GM12873 (cell line): ENCODE results near the gene MYMX.

ENCODE experiments used
- TF ChIP-seq, protein P1 (sequence below): IDR thresholded peaks from 2 replicates; pipeline ENCODE4 v1.5.1; 2012; ENCODE audit warnings: low read depth, mild to moderate bottlenecking, moderate library complexity, low read length, control low read depth; ENCODE audit not compliant: insufficient read depth; ENCODE audit errors: missing control alignments

MYMX gene

DNA sequence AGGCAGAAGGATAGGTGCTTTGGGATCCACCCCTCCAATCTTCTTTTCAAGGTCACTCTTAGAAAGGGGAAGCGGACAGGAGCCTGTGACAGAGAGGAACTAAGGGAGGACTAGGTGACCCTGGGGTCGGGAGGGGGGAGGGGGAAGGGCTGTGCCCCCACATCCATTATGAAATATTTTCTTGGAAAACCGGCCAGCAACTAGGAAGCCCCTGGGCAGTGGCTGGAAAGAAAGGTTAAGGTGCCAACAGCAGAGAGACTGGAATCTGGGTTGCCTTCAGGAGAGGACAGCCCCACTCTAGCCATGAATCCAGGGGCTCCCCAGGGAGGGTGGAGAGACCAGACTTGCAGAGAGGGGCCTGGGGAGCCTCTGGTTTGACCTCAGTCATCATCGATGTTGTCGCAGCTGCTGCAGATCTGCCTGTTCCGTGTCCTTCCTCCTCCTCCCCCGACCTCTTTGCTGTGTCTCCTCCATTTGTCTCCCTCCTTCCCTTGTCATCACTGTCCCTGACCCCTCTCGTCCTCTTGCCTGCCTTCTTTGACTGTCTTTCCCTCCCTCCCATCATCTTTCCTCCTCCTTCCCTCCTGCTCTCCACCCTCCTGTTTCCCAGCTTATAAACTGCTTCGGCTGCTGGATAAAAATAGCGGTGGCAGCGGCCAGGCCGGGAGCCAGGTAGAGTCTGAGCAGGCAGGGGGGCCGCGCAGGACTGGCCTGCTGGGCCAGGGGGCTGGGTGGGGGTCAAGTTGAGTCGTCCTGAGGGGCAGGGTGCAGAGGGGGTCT, 9.8 kb downstream of the MYMX start:
- TF ChIP-seq, protein P1, sequence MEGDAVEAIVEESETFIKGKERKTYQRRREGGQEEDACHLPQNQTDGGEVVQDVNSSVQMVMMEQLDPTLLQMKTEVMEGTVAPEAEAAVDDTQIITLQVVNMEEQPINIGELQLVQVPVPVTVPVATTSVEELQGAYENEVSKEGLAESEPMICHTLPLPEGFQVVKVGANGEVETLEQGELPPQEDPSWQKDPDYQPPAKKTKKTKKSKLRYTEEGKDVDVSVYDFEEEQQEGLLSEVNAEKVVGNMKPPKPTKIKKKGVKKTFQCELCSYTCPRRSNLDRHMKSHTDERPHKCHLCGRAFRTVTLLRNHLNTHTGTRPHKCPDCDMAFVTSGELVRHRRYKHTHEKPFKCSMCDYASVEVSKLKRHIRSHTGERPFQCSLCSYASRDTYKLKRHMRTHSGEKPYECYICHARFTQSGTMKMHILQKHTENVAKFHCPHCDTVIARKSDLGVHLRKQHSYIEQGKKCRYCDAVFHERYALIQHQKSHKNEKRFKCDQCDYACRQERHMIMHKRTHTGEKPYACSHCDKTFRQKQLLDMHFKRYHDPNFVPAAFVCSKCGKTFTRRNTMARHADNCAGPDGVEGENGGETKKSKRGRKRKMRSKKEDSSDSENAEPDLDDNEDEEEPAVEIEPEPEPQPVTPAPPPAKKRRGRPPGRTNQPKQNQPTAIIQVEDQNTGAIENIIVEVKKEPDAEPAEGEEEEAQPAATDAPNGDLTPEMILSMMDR, result no peak

DNA sequence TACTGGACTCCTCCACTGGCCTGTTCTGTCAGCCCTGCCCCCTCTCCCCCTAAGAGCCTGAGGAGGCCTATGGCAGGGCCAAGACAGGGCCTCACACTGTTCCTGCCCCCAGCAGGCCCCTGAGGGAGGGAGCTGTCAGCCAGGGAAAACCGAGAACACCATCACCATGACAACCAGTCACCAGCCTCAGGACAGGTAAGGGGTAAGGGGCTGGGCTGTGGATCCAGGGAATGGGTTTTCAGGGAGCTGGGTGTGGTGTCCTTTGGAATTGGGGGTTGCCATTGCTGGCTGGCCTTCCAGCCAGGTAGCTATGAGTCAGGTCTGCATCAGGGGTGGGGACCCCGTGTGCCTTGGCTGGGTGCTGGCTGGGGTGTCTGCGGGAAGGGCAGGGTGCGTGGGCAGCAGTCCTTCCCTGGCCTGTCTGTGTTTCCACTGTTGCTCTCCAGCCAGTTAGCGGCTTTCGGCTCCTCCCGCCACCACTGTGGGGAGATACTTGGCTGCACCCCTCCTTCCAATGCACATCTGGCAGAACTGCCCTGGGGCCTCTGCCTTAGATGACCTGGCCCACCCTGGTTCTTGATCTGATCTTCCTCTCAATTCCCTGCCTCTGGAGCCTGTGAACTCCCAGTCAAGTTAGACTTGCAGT, 10.5 kb downstream of the MYMX start:
- TF ChIP-seq, protein P1, result no peak

DNA sequence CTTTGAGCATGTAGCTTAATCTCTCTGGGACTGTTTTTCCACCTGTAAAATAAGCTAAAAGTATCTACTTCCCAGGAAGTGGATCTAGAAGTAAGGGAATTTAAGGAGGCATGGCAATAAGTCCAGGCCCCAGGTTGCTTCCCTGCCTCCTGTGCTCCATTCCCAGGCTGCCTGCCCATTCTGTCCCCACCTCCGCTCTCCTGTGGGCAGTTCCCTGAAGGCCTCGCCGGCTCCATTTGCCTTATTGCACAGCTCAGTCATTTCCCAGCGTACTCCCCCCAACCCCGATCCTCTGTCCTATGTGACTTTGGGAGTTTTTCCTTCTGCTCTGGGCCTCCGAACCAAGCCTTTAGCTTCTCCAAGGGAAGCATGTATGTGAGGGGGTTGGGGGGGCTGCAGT, 11.3 kb downstream of the MYMX start:
- TF ChIP-seq, protein P1, result no peak

DNA sequence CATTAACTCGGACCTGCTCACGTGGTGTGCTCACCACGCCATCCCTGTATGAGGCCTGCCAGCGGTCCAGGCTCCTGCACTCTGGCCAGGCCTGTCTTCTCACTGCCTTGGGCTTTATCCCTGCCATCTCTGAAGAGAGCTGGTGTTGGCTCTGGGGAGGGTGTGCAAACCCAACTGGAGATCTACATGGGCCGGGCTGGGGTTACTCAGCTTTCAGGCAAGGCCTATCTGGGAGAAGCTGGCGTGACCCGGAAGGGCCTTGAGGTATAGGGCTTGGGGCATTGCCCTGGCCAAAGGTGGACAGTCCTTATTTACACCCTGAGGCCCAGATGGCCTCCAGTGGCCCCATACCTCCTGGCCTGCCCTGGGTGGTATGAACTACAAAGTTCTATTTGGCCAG, 11.7 kb downstream of the MYMX start:
- TF ChIP-seq, protein P1, result no peak

DNA sequence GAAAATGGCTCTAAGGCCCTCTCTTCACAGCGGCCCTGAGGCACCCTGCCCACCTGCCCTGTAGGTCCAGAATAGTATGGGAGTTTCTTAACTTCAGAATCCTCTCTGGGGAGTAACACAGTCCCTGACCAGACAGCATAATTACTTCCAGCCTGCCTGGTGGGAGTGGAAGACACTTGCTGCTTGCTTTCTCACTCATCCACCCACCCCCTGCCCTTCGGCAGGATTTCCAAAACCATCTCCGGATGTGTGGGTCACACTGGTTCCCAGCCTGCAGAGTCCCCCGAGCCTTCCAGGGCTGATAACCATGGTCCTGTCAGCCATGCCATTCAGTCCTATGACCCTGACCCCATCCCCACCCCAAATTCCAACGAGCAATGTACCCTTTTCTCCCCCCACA, 12.1 kb downstream of the MYMX start:
- TF ChIP-seq, protein P1, result no peak

DNA sequence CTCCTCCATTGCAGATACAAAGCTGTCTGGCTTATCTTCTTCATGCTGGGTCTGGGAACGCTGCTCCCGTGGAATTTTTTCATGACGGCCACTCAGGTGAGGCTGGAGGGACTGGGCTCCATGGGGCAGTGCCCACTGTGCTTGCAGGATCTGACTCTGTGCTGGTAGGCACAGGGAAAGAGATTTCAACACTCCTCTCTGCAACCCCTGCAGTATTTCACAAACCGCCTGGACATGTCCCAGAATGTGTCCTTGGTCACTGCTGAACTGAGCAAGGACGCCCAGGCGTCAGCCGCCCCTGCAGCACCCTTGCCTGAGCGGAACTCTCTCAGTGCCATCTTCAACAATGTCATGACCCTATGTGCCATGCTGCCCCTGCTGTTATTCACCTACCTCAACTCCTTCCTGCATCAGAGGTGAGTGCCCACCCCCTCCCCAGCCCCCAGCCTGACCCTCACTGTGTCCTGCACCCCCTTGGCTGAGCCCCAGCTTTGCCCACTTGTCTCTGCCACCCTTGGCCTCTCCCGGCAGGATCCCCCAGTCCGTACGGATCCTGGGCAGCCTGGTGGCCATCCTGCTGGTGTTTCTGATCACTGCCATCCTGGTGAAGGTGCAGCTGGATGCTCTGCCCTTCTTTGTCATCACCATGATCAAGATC, 12.8 kb downstream of the MYMX start:
- TF ChIP-seq, protein P1, result no peak

DNA sequence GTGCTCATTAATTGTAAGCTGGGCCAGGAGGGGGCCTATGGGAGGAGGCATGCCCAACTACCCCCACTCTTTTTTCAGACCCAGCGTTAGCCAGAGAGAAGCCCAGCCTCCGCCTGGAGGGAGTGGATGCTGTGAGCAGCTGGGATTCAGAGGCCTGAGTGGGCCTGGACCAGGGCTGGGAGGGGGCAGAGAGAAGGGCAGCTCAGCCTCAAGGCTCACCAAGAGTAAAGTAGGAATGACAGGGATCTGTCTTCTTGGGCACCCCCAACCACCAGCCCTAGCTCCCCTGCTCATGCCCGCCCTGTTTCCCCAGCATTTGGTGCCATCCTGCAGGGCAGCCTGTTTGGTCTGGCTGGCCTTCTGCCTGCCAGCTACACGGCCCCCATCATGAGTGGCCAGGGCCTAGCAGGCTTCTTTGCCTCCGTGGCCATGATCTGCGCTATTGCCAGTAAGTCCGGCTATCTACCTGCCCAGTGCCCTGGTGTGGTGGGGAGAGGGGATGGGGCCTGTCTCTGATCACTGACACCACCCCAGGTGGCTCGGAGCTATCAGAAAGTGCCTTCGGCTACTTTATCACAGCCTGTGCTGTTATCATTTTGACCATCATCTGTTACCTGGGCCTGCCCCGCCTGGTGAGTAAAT, 13.4 kb downstream of the MYMX start:
- TF ChIP-seq, protein P1, result no peak
